HG03442 (cell line): ENCODE results near the gene PEAR1.
"Not testable (repeated sequence)": the region's sequence is repeated elsewhere in the genome, so short reads cannot be mapped to it uniquely, and the experiment has no call there.

Source experiments
- ATAC-seq: cut with Tn5 transposase; IDR thresholded peaks from one replicate; pipeline ENCODE4 v1.9.1; 2021; ENCODE audit warnings: mild to moderate bottlenecking, moderate library complexity; ENCODE audit not compliant: unreplicated experiment

PEAR1 gene

DNA sequence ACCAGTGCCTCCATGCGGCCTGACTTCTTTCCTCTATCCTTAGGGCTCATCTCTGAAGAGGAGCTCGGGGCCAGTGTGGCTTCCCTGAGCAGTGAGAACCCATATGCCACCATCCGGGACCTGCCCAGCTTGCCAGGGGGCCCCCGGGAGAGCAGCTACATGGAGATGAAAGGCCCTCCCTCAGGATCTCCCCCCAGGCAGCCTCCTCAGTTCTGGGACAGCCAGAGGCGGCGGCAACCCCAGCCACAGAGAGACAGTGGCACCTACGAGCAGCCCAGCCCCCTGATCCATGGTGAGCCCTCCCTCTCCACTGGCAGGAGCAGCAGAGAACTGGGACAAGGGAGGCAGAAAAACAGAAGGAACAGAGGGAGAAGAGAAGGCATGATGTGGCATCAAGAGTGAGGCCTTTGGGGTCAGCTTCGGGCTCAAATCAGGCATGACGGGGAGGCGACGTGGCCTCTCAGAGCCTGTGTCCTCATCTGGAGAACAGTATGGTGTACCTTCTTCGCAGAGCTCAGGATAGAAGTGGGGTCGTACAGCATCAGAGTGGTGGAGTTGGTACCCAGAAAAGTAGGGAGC is 20.4 kb downstream of the PEAR1 start:
- no peak for ATAC-seq

DNA sequence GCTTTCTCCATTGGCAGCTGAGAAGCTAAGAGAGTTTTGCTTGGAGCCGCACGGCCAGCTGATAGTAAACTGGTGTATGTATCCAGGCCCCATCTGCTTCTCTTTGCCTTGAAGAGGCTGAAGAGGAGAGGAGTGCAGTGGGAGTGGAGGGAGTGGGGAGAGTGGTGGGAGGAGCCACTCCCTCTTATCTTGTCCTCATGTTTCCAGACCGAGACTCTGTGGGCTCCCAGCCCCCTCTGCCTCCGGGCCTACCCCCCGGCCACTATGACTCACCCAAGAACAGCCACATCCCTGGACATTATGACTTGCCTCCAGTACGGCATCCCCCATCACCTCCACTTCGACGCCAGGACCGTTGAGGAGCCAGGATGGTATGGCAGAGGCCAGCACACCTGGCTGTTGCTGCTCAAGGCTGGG is 20.9 kb downstream of the PEAR1 start:
- no peak for ATAC-seq

DNA sequence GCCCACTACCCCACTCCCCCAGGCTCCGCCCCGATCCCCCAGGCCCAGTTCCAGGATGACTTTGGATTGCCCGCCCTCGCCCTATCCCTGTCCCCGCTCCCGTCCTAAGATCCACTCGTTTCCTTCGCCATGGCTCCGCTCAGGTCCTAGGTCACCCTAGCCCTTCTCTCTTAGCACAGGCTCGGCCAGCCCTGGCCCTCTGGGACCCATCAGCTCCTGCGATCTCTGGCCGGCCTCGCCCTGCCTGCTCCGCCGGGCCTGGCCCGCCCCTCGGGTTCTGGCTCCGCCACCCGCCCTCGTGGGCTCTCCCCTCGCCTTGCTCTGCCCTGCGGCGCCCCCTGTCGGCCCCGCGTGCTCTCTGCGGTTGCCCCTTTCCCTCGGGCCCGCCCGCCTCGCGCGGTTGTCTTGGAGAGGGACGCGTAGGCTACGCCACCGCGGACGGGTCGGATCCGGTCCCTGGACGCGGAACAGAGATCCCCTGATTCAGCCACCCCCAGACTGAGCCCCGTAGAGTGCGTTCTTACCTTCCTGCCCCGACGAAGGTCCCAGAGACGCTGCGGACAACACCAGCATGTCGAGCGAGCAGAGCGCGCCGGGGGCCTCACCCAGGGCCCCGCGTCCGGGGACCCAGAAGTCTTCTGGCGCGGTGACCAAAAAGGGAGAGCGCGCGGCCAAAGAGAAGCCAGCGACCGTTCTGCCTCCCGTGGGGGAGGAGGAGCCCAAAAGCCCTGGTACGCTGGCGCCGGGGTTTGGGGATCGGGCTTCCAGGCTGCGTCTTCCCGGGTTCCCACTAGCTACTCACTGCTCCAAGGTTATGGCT is 26.9 kb downstream of the PEAR1 start, which contains the start of gene LRRC71:
Gene LRRC71, plus strand, starts transcription at position 400 of the 820 bp plus-strand sequence. Its CDS starts 172 bp downstream, at position 572.
- no peak for ATAC-seq

DNA sequence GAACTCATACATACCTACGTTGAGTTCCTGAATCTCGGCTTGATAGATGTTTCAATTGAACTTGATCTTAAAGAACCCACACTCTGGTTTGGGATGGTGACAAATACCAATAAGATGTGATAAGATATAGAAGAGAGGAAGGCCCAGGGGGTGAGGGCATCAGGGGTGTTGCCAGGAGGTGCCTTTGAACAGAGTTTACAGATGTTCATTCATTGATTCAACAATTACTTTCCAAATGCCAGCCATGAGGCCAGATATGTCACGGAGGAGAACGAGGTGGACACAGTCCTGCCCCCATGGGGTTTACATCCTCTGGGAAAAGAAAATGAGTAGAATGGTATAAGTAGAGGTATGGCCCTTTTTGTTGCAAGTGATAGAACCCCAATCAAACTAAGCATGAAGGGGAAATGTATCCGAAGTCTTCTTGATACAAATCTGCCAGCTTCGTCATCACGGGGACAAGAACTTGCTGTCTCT is 27.6 kb downstream of the PEAR1 start:
- no peak for ATAC-seq

DNA sequence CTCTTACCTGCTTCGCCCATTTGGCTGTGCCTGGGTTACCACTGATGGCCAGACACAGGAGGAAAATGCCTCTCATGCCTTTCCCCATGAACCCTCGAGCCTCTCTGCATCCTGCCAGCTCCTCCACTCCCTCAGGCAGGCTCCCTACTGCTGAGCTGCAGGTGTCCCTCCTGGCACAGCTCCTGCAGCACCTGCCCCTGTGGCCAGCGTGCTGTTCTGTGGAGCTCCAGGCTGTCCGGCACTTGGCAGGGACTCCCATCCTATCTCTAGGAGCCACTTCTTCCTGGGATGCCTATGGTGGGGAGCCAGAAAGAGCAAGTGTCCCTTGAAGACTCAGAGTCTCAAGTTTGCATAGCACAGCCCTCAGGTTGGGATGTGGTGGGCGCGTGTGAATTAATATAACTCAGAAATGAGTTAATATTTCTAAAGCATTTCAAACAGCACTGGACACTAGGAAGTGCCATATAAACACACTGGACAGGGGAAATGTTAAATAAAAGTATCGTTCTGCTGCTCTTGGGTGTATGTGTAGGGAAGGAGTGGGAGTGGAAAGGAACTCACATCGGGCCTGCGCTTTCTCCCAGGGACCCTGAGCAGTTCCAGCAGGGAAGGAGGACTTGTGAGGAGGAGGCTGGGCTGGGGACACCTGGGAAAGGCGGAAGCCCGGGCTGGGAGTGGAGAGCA is 29.6 kb downstream of the PEAR1 start:
- ATAC-seq: no peak

DNA sequence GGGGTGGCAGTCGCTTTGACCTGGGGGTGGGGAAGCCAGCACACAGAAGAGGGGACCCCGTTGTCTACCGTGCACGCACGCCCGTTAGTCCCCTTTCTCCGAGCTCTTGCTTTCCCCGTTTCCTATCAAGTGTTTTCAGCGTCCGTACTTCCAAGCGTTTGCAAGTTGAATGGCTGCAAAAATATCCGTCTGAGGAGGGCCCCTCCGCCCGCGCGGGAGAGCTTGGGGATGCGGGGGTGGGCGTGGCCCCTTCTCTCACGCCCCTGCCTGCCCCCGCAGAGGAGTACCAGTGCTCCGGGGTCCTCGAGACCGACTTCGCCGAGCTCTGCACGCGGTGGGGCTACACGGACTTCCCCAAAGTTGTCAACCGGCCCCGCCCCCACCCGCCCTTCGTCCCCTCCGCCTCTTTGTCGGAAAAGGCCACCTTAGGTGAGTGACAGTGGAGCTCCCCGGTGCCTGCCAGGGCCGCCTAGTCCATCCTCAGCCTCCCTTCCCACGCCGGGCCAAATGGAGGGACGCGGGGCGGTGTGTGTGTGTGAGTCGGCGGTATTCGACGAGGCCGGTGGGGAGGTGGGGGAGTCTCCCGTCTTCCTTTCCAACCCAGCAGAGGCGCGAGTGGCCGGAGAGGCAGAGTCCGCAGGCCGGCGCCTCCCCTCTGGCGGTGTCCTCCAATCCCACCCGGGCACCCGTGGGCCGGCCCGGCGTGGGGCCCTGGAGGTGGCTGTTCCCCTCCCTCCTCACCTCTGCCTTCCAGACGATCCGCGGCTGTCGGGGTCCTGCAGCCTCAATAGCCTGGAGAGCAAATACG is 30.4 kb downstream of the PEAR1 start:
- no peak for ATAC-seq

DNA sequence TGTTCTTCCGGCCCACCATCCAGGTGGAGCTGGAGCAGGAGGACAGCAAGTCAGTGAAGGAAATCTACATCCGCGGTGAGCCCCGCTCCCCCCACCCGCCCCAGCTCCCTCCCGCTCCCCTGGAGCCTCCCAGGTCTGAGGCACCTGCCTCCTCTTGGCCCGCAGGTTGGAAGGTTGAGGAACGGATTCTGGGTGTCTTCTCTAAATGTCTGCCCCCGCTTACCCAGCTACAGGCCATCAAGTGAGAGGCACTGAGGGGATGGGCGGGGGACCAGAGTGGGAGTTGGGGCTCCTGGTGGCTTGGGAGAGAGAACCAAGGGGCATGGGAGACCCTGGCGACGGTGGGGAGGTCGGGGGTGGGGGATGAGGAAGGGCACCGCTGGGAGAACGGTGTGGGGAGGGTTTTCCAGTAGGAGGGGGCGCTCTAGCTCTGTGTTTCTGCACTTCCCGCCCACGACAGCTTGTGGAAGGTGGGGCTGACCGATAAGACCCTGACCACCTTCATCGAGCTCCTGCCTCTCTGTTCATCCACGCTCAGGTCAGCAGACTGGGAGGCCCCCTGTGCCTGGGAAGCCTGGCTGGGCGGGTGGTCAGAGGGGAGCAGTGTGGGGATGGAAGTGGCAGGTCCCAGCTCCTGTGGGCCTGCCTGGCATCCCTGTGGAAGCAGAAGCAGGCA is 31.1 kb downstream of the PEAR1 start:
- no peak for ATAC-seq

DNA sequence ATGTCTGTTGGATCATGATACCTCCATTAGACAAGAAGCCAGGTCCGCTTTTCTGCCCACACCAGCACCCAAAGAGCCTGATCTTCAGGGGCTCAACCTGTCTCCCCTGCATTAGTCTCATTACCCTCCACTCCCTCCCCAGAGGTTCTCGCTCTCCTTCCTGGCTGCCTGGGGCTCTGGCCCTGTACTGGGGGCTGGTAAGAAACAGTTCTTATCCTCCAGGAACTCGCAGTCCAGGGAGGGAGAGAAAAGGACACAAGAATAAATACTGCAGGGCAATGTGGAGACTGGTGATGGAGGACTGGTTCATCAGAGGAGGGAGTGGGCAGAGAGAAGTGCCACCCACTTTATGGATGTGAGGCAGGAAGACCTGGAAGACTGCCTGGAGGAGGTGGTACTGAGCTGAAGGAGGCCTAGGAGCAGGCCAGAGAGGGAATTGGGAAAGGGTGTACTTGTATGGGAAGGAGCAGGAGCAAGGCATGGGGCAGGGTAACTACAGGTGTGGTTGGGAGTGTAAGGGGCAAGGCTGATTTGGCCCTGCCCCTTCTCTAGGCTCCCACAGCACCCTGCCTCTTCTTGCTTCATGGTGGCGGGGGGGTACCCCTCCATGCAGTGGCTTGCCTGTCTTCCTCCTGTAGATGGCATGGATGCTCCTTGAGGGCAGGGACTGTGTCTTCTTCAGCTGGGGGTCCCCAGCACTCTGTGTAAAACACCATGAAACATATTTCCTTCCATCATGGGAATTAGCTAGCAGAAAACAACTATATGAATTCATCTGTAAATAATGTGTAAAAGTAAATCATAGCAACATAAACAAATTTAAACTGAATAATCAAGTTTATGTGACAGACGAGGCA is 31.9 kb downstream of the PEAR1 start:
- no peak for ATAC-seq

DNA sequence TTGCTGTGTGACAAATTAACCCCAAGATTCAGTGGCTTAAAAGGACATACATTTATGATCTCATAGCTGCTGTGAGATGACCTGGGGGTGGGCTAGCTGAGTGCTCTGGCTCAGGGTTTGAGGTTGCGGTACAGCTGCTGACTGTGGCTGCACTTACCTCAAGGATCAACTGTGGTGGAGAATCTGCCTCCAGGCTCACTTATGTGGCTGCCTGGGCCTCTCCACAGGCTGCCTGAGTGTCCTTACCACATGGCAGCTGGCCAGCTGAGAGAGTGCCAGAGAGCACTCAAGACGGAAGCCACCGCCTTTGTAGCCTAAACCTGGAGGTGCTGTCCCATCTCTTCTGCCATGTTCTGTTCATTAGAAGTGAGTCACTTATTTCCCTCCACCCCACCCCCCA is 32.7 kb downstream of the PEAR1 start:
- no peak for ATAC-seq

DNA sequence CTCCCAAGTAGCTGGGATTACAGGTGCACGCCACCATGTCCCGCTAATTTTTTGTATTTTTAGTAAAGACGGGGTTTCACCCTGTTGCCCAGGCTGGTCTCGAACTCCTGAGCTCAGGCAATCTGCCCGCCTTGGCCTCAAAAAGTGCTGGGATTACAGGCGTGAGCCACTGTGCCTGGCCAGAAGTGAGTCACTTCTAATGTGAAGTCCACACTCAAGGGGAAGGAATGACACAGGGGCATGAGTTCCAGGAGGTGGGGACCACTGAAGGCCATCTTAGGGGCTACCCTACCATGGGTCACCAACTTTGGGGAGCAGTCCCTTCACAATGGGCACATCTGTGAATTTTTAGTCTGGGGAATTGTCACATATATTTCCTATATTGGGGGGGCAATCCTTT is 33.2 kb downstream of the PEAR1 start:
- ATAC-seq: not testable (repeated sequence)

DNA sequence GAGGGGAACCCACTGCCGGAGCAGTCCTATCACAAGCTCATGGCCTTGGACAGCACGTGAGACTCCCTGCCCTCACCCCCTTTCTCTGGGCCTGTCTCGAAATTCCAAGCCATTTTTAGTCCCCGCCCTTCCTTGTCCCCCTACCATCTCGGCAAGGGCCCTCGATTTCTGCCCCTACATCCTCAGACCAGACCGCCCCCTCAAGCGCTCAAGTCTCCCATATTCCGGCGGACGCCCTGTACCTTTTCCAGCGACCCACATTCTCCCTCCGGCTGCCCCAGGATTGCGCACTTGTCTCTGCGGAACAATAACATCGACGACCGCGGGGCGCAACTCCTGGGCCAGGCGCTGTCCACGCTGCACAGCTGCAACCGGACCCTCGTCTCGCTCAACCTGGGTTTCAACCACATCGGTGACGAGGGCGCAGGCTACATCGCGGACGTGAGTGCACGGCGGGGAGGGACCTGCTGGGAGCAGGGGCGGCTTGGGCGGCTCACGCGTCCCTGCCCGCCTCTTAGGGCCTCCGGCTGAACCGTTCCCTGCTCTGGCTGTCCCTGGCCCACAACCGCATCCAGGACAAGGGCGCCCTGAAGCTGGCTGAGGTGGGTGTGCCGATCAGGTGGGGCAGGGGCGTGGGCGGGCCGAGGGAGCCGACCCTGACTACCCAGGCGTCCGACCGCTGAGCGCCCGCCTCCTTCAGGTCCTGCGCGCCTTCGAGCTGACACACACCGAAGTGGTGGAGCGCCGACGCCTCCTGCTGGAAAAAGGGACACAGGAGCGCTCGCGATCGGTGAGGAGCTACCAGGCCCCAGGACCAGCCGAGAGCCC is 33.9 kb downstream of the PEAR1 start:
- ATAC-seq: no peak

DNA sequence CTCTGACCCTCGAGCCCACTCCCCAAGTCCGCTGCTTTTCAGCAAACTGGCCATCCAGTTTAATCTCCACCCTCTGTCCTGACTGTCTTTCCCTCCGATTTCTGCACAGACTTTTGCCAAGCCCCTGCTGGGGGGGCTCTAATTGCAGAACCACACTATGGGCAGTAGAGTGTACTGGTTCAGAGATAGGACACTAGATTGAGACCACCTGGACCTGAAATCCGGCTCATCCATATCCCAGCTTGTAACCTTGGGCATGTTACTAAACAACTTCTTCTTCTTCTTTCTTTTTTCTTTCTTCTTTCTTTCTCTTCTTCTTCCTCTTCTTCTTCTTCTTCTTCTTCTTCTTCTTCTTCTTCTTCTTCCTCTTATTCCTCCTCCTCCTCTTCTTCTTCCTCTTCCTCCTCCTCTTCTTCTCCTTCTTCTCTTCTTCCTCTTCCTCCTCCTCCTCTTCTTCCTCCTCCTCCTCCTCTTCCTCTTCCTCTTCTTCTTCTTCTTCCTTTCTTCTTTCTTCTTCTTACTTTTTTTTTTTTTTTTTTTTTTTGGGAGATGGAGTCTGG is 34.6 kb downstream of the PEAR1 start:
- no peak for ATAC-seq

DNA sequence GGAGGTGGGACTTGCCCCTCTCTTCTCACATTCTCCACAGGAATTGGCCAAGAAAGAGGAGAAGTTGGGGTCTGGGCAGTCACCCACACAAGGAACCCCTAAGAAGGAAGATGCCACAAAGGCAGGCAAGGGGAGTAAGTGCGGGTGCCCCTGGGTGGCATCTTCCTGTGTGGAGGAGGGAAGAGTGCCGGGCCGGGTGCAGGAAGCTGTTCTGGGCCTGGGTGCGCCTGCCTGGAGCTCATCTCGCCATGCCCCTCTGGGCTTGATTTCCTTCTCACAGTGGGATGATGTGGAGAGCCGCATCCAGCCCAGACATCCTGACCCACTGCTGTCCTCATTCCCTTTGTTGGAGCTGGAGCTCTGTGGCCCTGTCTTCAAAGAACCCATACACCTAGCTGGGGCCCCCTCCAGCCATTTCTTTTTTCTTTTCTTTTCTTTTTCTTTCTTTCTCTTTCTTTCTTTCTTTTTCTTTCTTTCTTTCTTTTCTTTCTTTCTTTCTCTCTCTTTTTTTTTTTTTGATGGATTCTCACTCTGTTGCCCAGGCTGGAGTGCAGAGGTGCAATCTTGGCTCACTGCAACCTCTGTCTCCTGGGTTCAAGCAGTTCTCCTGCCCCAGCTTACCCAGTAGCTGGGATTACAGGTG is 36.2 kb downstream of the PEAR1 start:
- ATAC-seq: no peak

DNA sequence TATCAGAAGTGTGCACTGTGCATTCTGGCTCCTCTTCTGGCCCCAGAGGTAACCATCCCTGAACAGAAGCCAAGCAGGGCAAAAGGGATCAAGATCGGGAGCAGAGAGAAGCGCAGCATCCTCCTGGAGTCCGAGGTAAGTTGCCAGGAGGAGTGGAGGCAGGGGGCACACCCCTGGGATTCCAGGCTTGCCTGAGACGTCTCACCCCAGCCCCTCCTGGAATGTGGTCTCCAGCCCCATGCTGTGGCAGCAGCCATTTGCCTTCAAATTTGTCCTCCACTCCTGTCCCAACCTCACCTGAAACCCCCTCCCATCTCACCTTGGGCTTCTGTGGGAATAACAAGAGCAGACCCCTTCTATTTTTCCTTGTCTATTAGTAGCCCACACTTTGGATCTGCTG is 37.0 kb downstream of the PEAR1 start:
- ATAC-seq: no peak

DNA sequence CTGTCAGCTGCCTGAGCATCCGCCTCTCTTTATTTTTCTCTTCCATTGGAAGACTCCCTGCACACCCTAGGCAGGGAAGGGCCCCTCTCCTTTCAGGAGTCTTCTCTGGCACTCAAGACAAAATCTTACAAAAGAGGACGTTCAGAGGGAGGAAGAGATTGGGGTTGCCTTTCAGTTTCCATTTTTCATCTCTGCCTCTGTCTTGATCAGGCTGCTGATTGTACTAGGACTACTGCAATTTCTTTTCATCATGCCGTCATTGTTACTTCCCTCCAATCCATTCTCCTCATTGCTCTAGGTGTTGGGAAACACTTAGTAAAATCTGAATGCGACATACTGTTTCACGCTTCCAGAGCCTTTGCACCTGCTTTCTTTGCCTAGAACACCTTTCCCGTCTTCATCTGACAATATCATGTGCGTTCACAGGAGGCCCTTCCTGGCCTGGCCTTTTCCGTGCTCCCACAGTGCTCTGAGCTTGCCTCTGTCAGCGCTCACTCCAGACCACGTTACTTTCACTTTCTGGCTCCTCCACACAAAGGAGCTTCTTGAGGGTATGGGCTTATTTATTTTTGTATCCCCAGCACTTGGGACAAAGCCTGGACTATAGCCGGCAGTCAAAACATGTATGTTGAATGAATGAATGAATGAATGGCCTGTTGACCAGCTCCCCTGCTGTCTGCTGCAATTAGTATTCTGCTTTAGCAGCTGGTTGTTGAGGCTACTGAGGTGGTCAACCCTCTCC is 37.9 kb downstream of the PEAR1 start:
- ATAC-seq: no peak

DNA sequence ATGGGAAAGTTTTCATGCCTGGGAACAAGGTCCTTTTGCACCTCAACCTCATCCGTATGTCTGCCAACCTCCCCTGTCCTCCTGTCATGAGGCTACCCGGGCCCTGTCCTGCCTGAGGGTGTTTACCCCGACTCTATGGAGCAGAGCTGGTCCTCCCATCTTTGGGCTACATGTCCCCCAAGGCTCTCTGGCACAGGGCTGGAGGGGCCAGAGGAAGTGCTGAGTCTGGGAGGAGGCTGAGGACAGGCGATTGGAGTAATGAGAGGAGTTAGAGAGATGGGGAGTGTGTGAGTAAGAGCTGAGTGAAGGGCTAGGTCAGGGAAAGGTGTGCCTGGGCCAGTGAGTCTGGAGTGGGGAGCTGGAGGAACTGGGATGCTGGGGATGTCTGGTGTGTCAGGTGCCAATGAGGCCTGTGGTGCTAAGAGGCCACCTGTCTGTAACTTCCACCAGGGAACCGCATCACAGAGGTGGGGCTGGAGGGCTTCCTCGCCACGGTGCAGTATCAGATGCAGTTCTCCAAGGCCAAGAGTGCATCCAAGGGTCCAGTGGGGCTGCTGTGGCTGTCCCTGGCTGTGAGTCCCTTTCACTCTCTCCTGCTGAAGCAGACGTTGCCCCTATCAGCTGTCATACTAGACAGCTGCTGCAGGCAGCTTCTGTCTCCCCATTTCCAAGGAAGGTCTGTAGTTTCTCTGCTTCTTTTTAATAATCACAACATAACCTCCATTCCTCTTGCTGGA is 38.6 kb downstream of the PEAR1 start:
- ATAC-seq: no peak
